Endothelial cell (in vitro differentiated cells): ENCODE measurements around the gene KIT. TPM values are rescaled to one million over a fixed set of nuclear protein-coding genes. Genes with fewer than 3 reads are reported as not detected.

Experiments
- DNase-seq: peaks from one replicate; pipeline ENCODE4 v3.0.0; 2021; ENCODE audit warnings: low spot score
- H3K27ac Mint-ChIP-seq: one replicate; pipeline ENCODE4 v1.8.0; 2021; ENCODE audit warnings: mixed read lengths, inconsistent platforms; ENCODE audit not compliant: unreplicated experiment
- H3K27me3 Mint-ChIP-seq: one replicate; pipeline ENCODE4 v1.8.0; 2021; ENCODE audit warnings: mild to moderate bottlenecking, moderate library complexity, mixed read lengths, inconsistent platforms; ENCODE audit not compliant: unreplicated experiment
- H3K36me3 Mint-ChIP-seq: one replicate; pipeline ENCODE4 v1.8.0; 2021; ENCODE audit warnings: mild to moderate bottlenecking, low read depth, mixed read lengths, inconsistent platforms; ENCODE audit not compliant: unreplicated experiment
- H3K4me1 Mint-ChIP-seq: one replicate; pipeline ENCODE4 v1.8.0; 2021; ENCODE audit warnings: mild to moderate bottlenecking, mixed read lengths, inconsistent platforms; ENCODE audit not compliant: unreplicated experiment
- H3K4me3 Mint-ChIP-seq: one replicate; pipeline ENCODE4 v1.8.0; 2021; ENCODE audit warnings: mild to moderate bottlenecking, mixed read lengths, inconsistent platforms; ENCODE audit not compliant: unreplicated experiment
- H3K9me3 Mint-ChIP-seq: one replicate; pipeline ENCODE4 v1.8.0; 2021; ENCODE audit warnings: mixed read lengths, inconsistent platforms; ENCODE audit not compliant: unreplicated experiment
- CTCF ChIP-seq: fragments of 200-600 bp; sonication (generic); IDR thresholded peaks from one replicate; pipeline ENCODE4 v1.5.0; 2021; ENCODE audit warnings: antibody characterized with exemption; ENCODE audit not compliant: unreplicated experiment
- total RNA-seq: library from RNA; stranded (reverse); fragmentation: NEBNext Ultra II Directional; extraction: Animal tissue kit (Norgen Biotek cat#: 25700); gene quantifications from one replicate; pipeline ENCODE4 v1.2.1, GENCODE V29; 2021; ENCODE audit not compliant: unreplicated experiment

KIT gene
- total RNA-seq, 1 donor from 2014 or later: 49.1 TPM

GRCh38 chr4:54700986-54701385, 43.2 kb downstream of the KIT start:
- Mint-ChIP-seq H3K4me3 (no peak overlapping the region), H3K27ac (no peak overlapping the region), H3K27me3 (no peaks in the 10 kb centered on the region), H3K36me3 (peaks cover 17% of the 10 kb centered on the region), H3K9me3 (no peaks in the 10 kb centered on the region), H3K4me1 (no peaks in the 10 kb centered on the region)
- no peak for DNase-seq
- TF ChIP-seq CTCF: no peak

GRCh38 chr4:54703182-54703581, 45.4 kb downstream of the KIT start:
- peaks cover 23% of the 10 kb centered on the region for H3K36me3 Mint-ChIP-seq
- H3K4me3 Mint-ChIP-seq: no peak overlapping the region
- DNase-seq: no peak
- no peak overlapping the region for H3K27ac Mint-ChIP-seq
- no peaks in the 10 kb centered on the region for H3K9me3 Mint-ChIP-seq
- no peak for TF ChIP-seq CTCF
- H3K4me1 Mint-ChIP-seq: no peaks in the 10 kb centered on the region
- no peaks in the 10 kb centered on the region for H3K27me3 Mint-ChIP-seq

- Mint-ChIP-seq H3K27me3 (peaks cover 2% of the 10 kb centered on the region), H3K9me3 (no peaks in the 10 kb centered on the region), H3K36me3 (peaks cover 40% of the 10 kb centered on the region), H3K4me3 (no peak overlapping the region), H3K27ac (no peak overlapping the region), H3K4me1 (peaks cover 3% of the 10 kb centered on the region)
- DNase-seq: no peak
- no peak for TF ChIP-seq CTCF
Observed at GRCh38 chr4:54707406-54707805, 49.6 kb downstream of the KIT start.

GRCh38 chr4:54708339-54709279, 50.9 kb downstream of the KIT start:
- peaks cover 40% of the 10 kb centered on the region for H3K36me3 Mint-ChIP-seq
- H3K9me3 Mint-ChIP-seq: no peaks in the 10 kb centered on the region
- DNase-seq: no peak
- H3K27me3 Mint-ChIP-seq: peaks cover 2% of the 10 kb centered on the region
- H3K4me1 Mint-ChIP-seq: peaks cover 3% of the 10 kb centered on the region
- no peak for TF ChIP-seq CTCF
- H3K27ac Mint-ChIP-seq: no peak overlapping the region
- peak overlapping the region; percentile 62 for H3K4me3 Mint-ChIP-seq

- TF ChIP-seq CTCF: no peak
- Mint-ChIP-seq H3K4me1 (peaks cover 3% of the 10 kb centered on the region), H3K9me3 (no peaks in the 10 kb centered on the region), H3K36me3 (peaks cover 40% of the 10 kb centered on the region), H3K27me3 (peaks cover 2% of the 10 kb centered on the region), H3K27ac (no peak overlapping the region), H3K4me3 (peak overlapping the region; percentile 70)
- DNase-seq: no peak
Observed at GRCh38 chr4:54709400-54709799, 51.6 kb downstream of the KIT start.
